NB4 (cell line): Measurements from ENCODE around the gene MB.

ENCODE experiments used
- MAX ChIP-seq: IDR thresholded peaks from 2 replicates; pipeline ENCODE4 v1.6.1; 2011; ENCODE audit warnings: low read depth, low read length
- TF ChIP-seq, protein P1 (sequence below): IDR thresholded peaks from one replicate; pipeline ENCODE4 v1.5.1; 2012; ENCODE audit warnings: low read depth, low read length

GRCh38 chr22:35642305-35642741 lies 25.2 kb upstream of the MB start:
- no peak for TF ChIP-seq MAX
- TF ChIP-seq, protein P1, sequence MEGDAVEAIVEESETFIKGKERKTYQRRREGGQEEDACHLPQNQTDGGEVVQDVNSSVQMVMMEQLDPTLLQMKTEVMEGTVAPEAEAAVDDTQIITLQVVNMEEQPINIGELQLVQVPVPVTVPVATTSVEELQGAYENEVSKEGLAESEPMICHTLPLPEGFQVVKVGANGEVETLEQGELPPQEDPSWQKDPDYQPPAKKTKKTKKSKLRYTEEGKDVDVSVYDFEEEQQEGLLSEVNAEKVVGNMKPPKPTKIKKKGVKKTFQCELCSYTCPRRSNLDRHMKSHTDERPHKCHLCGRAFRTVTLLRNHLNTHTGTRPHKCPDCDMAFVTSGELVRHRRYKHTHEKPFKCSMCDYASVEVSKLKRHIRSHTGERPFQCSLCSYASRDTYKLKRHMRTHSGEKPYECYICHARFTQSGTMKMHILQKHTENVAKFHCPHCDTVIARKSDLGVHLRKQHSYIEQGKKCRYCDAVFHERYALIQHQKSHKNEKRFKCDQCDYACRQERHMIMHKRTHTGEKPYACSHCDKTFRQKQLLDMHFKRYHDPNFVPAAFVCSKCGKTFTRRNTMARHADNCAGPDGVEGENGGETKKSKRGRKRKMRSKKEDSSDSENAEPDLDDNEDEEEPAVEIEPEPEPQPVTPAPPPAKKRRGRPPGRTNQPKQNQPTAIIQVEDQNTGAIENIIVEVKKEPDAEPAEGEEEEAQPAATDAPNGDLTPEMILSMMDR = no peak
